Stomach (tissue), 9 donors: ENCODE measurements around the gene NF1. TPM values are rescaled to one million over a fixed set of nuclear protein-coding genes. Genes with fewer than 3 reads are reported as not detected.

Source experiments
- DNase-seq, 2 donors: peaks; one replicate each; pipeline versions ENCODE4 v3.0.0 to v3.0.0-alpha.2; 2013 to 2019
- H3K27ac ChIP-seq, 5 donors: fragments of 200-600 bp in 4 of 5; sonication (generic) in 4 of 5; one replicate each; pipeline ENCODE4 v1.5.1; 2013 to 2019; ENCODE audit warnings: mild to moderate bottlenecking in 1 of 5, moderate library complexity in 1 of 5
- H3K27me3 ChIP-seq, 3 donors: fragments of 200-600 bp; sonication (generic); one replicate each; pipeline ENCODE4 v1.5.1; 2017 to 2019; ENCODE audit warnings: mixed run types in 1 of 3
- H3K36me3 ChIP-seq, 4 donors: fragments of 200-600 bp; sonication (generic); 1 replicate in 3 of 4; 2 replicates in 1 of 4; pipeline ENCODE4 v1.5.1; 2016 to 2019
- H3K4me1 ChIP-seq, 4 donors: fragments of 200-600 bp; sonication (generic); one replicate each; pipeline ENCODE4 v1.5.1; 2016 to 2019
- H3K4me3 ChIP-seq, 4 donors: fragments of 200-600 bp; sonication (generic) in 3 of 4; one replicate each; pipeline ENCODE4 v1.5.1; 2016 to 2019; ENCODE audit warnings: mild to moderate bottlenecking in 1 of 4
- H3K9me3 ChIP-seq, 4 donors: fragments of 200-600 bp; sonication (generic); one replicate each; pipeline ENCODE4 v1.5.1; 2016 to 2019
- EP300 ChIP-seq: sonication (generic); formaldehyde crosslinking; IDR thresholded peaks from one replicate; pipeline ENCODE4 v1.6.1; 2017; ENCODE audit warnings: antibody characterized with exemption
- POLR2A ChIP-seq, 4 donors: fragments of 450-650 bp; IDR thresholded peaks; one replicate each; pipeline ENCODE4 v1.6.1; 2016; ENCODE audit warnings: antibody characterized with exemption in 4 of 4, control low read depth in 2 of 4, mild to moderate bottlenecking in 1 of 4, moderate library complexity in 1 of 4
- POLR2AphosphoS5 ChIP-seq, 3 donors: sonication (generic); formaldehyde crosslinking; IDR thresholded peaks; one replicate each; pipeline ENCODE4 v1.6.1; 2016; ENCODE audit warnings: antibody characterized with exemption in 3 of 3
- WGBS, 5 donors: extraction: QIAGEN DNeasy Blood & Tissue Kit in 3 of 5; methylation state at CpG; one replicate each; pipeline versions ENCODE4 v1.1.5 to v1.1.7; 2013 to 2018; 5-methylcytosine and 5-hydroxymethylcytosine counted together
- intact Hi-C: fragments of 100-400 bp; cut with DNase I; formaldehyde crosslinking; loops from one replicate; pipeline ENCODE4 v1.15.1; 2023; ENCODE audit warnings: low total_unique reads
- polyA plus RNA-seq, 3 donors: library from polyadenylated mRNA; stranded (reverse); fragments of 200-250 nt; gene quantifications; one replicate each; pipeline ENCODE4 v1.2.3, GENCODE V29; 2013
- total RNA-seq, 5 donors: library from RNA; depleted of rRNA; stranded (reverse); fragments of >200 nt; gene quantifications; one replicate each; pipeline versions ENCODE4 v1.1.0 to v1.2.3, GENCODE V29; 2014 to 2016
- TF ChIP-seq, protein P1 (sequence below), 7 experiments: fragments of 450-650 bp in 4 of 7; fragments of 200-600 bp in 3 of 7; sonication (generic) in 3 of 7; IDR thresholded peaks; one replicate each; pipeline ENCODE4 v1.5.1; 2016 to 2019; ENCODE audit warnings: antibody characterized with exemption in 7 of 7, control low read depth in 2 of 7, mild to moderate bottlenecking in 1 of 7
- donor health status: healthy with polysubstance abuse.
- donor health status: Bipolar disorder and iron deficiency.
- donor health status: healthy.

The NF1 gene
- total and polyA plus RNA-seq, 8 donors = 5.2 to 108 (median 50.5) TPM

DNA sequence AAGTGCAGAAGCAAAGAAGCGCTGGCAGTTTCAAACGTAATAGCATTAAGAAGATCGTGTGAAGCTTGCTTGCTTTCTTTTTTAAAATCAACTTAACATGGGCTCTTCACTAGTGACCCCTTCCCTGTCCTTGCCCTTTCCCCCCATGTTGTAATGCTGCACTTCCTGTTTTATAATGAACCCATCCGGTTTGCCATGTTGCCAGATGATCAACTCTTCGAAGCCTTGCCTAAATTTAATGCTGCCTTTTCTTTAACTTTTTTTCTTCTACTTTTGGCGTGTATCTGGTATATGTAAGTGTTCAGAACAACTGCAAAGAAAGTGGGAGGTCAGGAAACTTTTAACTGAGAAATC lies 279.3 kb downstream of the NF1 start:
- 80 to 89% (median 83%) methylated on average over 6 of the region's 6 CpGs for WGBS, 5 donors
- Histone ChIP-seq H3K27ac (no peak overlapping the region), H3K36me3 (peaks cover 0 to 47% (median 39%) of the 10 kb centered on the region in 4 donors), H3K4me3 (no peak overlapping the region), H3K27me3 (no peaks in the 10 kb centered on the region), H3K4me1 (peaks cover 0 to 11% (median 0%) of the 10 kb centered on the region in 4 donors), H3K9me3 (no peaks in the 10 kb centered on the region)
- intact Hi-C loops = no loop called here
- no peak for DNase-seq
- TF ChIP-seq POLR2A (IDR thresholded peaks at IDR 0.05) (no peak), EP300 (no peak), POLR2AphosphoS5 (IDR thresholded peaks at IDR 0.05) (no peak)
- TF ChIP-seq, protein P1, sequence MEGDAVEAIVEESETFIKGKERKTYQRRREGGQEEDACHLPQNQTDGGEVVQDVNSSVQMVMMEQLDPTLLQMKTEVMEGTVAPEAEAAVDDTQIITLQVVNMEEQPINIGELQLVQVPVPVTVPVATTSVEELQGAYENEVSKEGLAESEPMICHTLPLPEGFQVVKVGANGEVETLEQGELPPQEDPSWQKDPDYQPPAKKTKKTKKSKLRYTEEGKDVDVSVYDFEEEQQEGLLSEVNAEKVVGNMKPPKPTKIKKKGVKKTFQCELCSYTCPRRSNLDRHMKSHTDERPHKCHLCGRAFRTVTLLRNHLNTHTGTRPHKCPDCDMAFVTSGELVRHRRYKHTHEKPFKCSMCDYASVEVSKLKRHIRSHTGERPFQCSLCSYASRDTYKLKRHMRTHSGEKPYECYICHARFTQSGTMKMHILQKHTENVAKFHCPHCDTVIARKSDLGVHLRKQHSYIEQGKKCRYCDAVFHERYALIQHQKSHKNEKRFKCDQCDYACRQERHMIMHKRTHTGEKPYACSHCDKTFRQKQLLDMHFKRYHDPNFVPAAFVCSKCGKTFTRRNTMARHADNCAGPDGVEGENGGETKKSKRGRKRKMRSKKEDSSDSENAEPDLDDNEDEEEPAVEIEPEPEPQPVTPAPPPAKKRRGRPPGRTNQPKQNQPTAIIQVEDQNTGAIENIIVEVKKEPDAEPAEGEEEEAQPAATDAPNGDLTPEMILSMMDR (IDR thresholded peaks at IDR 0.05) = no peak

DNA sequence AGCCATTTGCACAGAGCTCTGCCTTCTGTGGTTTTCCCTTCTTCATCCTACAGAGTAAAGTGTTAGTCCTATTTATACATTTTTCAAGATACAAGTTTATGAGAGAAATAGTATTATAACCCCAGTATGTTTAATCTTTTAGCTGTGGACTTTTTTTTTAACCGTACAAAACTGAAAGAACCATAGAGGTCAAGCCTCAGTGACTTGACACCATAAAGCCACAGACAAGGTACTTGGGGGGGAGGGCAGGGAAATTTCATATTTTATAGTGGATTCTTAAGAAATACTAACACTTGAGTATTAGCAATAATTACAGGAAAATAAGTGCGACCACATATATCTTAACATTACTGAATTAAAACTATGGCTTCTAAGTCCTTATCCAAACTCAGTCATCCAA lies 279.7 kb downstream of the NF1 start:
- intact Hi-C loops = no loop called here

DNA sequence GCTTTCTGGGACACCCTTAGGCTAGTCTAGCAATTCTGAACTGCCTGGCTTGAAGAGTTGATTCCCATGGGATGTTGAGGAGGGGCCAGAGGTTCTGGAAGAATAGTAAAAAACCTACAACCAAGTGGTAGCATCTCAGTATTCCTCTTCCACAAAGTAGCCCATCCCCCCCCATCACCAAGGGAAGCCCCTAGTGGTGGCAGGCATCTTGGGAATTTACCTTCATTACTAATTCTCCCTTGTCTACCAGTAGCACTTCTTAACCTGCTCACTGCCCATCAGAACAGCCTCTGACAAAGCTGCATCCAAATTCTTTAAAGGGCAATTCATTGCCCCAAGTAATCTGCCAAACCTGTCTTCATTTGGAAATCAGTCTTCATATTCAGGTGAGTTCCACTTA lies 283.9 kb downstream of the NF1 start:
- no peak for DNase-seq
- H3K27ac ChIP-seq = no peak overlapping the region
- no peak overlapping the region for H3K4me3 ChIP-seq
- TF ChIP-seq POLR2A (IDR thresholded peaks at IDR 0.05) (no peak), EP300 (no peak), POLR2AphosphoS5 (IDR thresholded peaks at IDR 0.05) (no peak)
- TF ChIP-seq, protein P1 (IDR thresholded peaks at IDR 0.05) = no peak
- H3K27me3 ChIP-seq = no peaks in the 10 kb centered on the region
- intact Hi-C loops = no loop called here
- H3K4me1 ChIP-seq = peaks cover 0 to 1% (median 0%) of the 10 kb centered on the region in 4 donors
- H3K9me3 ChIP-seq = no peaks in the 10 kb centered on the region
- H3K36me3 ChIP-seq = peaks cover 5 to 50% (median 39%) of the 10 kb centered on the region in 4 donors

More for the DNA sequence above, 279.7 kb downstream of the NF1 start:
- no peak overlapping the region for H3K27ac ChIP-seq
- no peak overlapping the region for H3K4me3 ChIP-seq
- 89 to 95% (median 94%) methylated on average over 2 of the region's 2 CpGs for WGBS, 5 donors
- peaks cover 0 to 11% (median 0%) of the 10 kb centered on the region in 4 donors for H3K4me1 ChIP-seq
- H3K9me3 ChIP-seq = no peaks in the 10 kb centered on the region
- peaks cover 0 to 48% (median 36%) of the 10 kb centered on the region in 4 donors for H3K36me3 ChIP-seq
- no peaks in the 10 kb centered on the region for H3K27me3 ChIP-seq
- TF ChIP-seq POLR2AphosphoS5 (IDR thresholded peaks at IDR 0.05) (no peak), EP300 (no peak), POLR2A (IDR thresholded peaks at IDR 0.05) (no peak)
- TF ChIP-seq, protein P1 (IDR thresholded peaks at IDR 0.05) = no peak
- no peak for DNase-seq

DNA sequence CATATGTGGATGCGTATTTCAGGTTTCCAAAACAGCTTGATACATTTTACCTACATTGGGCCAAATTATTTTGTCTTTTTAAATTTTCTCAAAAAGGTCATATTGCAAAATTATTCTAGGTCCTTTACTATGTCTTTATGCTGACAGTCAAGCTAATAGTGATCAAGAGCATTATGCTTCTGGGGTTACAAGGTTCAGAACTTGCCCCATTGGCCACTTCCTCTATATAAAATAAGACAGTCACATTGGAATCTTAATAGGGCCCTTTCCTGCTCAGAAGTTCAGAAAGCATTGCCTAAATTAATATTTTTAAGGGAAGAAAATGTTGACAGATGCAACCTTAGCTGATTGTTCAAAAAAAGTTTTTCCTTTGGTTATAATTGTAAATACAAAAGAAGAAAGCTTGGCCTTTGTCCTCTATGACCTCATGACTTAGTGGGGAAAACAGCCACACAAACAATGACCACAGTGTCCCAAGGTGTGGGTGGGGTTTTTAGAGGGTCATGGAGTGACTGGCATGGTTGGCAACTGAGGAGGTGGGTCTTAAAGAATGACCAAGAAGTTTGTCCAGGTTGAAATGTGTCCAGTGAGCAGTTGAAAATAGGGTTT lies 284.9 kb downstream of the NF1 start:
- no peak for DNase-seq
- TF ChIP-seq EP300 = no peak
- TF ChIP-seq POLR2A (IDR thresholded peaks at IDR 0.05) = no peak
- TF ChIP-seq, protein P1 (IDR thresholded peaks at IDR 0.05) = no peak
- TF ChIP-seq POLR2AphosphoS5 (IDR thresholded peaks at IDR 0.05) = no peak
- Histone ChIP-seq H3K9me3 (no peaks in the 10 kb centered on the region), H3K27me3 (no peaks in the 10 kb centered on the region), H3K27ac (no peak overlapping the region), H3K4me3 (no peak overlapping the region), H3K36me3 (peaks cover 5 to 40% (median 28%) of the 10 kb centered on the region in 4 donors), H3K4me1 (no peaks in the 10 kb centered on the region)
- intact Hi-C loops = no loop called here
- WGBS, 5 donors = 94 to 100% (median 99%) methylated on average over 1 of the region's 1 CpG
